LNCAP (cell line): ENCODE measurements around the gene SH3RF3.

Source experiments
- CTCF ChIP-seq: fragments of 450-650 bp; IDR thresholded peaks from 2 replicates; pipeline ENCODE4 v1.5.1; 2017; ENCODE audit warnings: mild to moderate bottlenecking

SH3RF3 gene

DNA sequence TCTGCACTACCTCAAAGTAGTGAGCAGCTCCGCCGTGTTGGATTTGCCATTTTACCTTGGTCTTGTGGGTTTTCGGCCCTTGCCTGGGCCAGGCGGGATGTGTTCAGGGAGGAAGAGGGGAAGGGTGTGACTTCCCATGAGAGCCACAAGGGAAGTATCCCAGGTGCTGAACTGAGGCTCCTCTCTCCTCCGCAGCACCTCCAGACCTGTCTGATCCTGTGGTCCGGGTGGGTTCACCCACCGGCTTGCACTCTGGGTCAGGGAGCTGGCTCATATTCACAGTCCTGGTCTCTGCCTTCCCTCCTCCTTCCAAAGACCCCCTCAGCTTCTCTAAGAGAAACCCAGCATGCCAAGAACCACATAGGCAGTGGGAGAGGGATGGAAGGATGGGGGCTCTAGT, 249.0 kb downstream of the SH3RF3 start:
- TF ChIP-seq CTCF: no peak

GRCh38 chr2:109378682-109379081, 249.7 kb downstream of the SH3RF3 start:
- no peak for TF ChIP-seq CTCF

DNA sequence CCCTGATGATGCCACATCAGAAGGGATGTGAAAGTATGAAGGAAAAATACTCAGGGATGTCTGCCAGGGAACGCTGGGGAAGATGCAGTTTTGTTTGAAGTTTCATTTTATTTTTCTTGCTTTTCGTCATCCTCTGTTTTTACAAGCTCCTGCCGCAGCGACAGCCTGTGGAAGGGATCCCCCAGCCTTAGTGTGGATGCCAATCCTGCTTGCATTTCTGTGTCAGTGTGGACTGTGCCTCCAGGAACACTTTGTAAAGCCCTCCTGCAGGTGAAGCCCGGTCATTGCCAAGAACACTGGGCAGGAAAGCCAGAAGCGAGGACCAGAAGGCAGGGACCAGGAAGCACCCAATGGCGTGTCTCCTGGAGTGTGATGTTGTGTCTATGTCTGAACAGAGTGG, 250.5 kb downstream of the SH3RF3 start:
- TF ChIP-seq CTCF: no peak

GRCh38 chr2:109380502-109381326, 251.7 kb downstream of the SH3RF3 start:
- TF ChIP-seq CTCF: no peak

DNA sequence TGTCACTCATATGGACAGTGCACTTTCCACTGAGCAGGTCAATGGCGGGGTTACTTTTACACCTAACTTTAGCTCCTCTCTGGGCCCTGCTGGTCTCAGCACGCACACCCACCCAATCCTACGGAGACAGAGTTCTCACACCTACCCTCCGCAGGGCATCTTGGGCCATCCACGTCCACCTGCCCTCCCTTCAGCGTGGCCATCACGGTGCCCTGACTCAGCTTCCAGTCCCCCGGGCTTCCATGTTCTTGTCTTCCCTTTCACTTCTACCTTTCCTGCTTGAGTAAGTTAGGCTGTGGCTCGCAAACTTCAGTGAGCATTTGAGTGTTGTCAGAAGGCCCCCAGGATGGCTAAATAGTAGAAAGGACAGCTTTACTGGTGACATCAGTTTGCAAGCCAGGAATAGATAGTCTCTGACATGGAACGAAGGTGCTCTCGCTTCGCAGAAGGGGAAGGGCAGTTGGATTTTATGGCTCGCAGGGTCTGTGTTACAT, 252.4 kb downstream of the SH3RF3 start:
- TF ChIP-seq CTCF: no peak

GRCh38 chr2:109382226-109382895, 253.4 kb downstream of the SH3RF3 start:
- TF ChIP-seq CTCF: no peak

DNA sequence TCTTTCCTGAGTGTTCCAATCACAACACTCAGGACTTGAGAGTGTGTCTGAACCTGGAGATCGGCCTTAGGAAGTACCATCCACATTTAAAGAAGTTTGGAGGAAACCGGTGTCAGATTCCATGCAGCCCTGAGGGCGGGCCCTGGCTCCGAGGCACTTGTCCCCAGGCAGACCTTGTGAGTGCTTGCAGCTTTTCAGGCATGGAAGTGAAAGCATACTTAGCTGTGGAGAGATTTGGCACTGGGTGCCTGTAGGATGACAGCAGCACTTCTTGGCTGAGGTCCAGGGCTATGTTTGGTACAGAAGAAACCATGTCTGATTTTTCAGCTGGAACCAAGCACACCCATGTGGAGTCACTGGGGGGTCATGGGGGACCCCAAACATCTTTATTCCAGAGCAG, 253.9 kb downstream of the SH3RF3 start:
- TF ChIP-seq CTCF: no peak
